H1 (cell line): ENCODE data around the gene TM9SF2. TPM values are rescaled to one million over a fixed set of nuclear protein-coding genes. Genes with fewer than 3 reads are reported as not detected.

ENCODE experiments used
- CTCF ChIA-PET: fragments of 300-600 bp; sonication (Branson Sonifier 250); formaldehyde crosslinking; loops from one replicate; lab custom pipeline; 2021; ENCODE audit not compliant: partially characterized antibody; lab: Charles Lee
- POLR2A ChIA-PET: fragments of 300-600 bp; sonication (Branson Sonifier 250); formaldehyde crosslinking; loops from one replicate; lab custom pipeline; 2021; ENCODE audit warnings: inconsistent platforms; ENCODE audit not compliant: partially characterized antibody; lab: Charles Lee
- DNase-seq, 2 experiments: peaks; one replicate each; pipeline versions ENCODE4 v3.0.0 to v3.0.0-alpha.2; 2010 to 2022; ENCODE audit warnings: low spot score in 2 of 2, low read depth in 1 of 2, mixed read lengths in 1 of 2
- FAIRE-seq: peaks from 2 replicates; lab custom pipeline; 2011; peaks lifted over from hg19 to GRCh38; lab: Jason Lieb, UNC
- H2AFZ ChIP-seq: 2 replicates; pipeline ENCODE4 v1.8.1; 2012; ENCODE audit warnings: low read length, inconsistent platforms
- H2AK5ac ChIP-seq: 2 replicates; pipeline ENCODE4 v1.6.1; 2013; ENCODE audit warnings: low read depth, low read length
- H2BK120ac ChIP-seq: replicated peaks from 2 replicates; pipeline ENCODE3; 2013; ENCODE audit warnings: low read depth, low read length, inconsistent platforms
- H2BK12ac ChIP-seq: 2 replicates; pipeline ENCODE4 v1.6.1; 2013; ENCODE audit warnings: low read depth, low read length
- H2BK15ac ChIP-seq: 2 replicates; pipeline ENCODE4 v1.6.1; 2013; ENCODE audit warnings: low read length
- H2BK20ac ChIP-seq: 2 replicates; pipeline ENCODE4 v1.6.1; 2013; ENCODE audit warnings: low read length
- H2BK5ac ChIP-seq: 2 replicates; pipeline ENCODE4 v1.6.1; 2013; ENCODE audit warnings: low read depth, low read length
- H3K14ac ChIP-seq: 2 replicates; pipeline ENCODE4 v1.6.1; 2013; ENCODE audit warnings: inconsistent platforms; ENCODE audit not compliant: insufficient read length
- H3K18ac ChIP-seq: 2 replicates; pipeline ENCODE4 v1.6.1; 2013; ENCODE audit warnings: low read length; ENCODE audit errors: extremely low read depth
- H3K23ac ChIP-seq: 2 replicates; pipeline ENCODE4 v1.6.1; 2013; ENCODE audit warnings: inconsistent platforms; ENCODE audit not compliant: insufficient read length
- H3K23me2 ChIP-seq: 2 replicates; pipeline ENCODE4 v1.6.1; 2013; ENCODE audit warnings: low read depth, low read length
- H3K27ac ChIP-seq: 2 replicates; pipeline ENCODE4 v1.6.1; 2011; ENCODE audit warnings: low read depth, low read length, inconsistent platforms
- H3K27me3 ChIP-seq, 4 experiments: replicated peaks in 1 of 4; 1 replicate in 1 of 4; 2 replicates in 3 of 4; pipeline versions ENCODE4 v1.6.1 to v1.8.1; 2011 to 2013; ENCODE audit warnings: low read length in 3 of 4, mild to moderate bottlenecking in 3 of 4, inconsistent platforms in 2 of 4, mixed read lengths in 2 of 4, moderate library complexity in 1 of 4; ENCODE audit not compliant: control insufficient read depth in 3 of 4, insufficient read depth in 3 of 4; ENCODE audit errors: extremely low read depth in 1 of 4
- H3K36me3 ChIP-seq, 4 experiments: 2 replicates each; pipeline versions ENCODE4 v1.6.1 to v1.8.1; 2011 to 2013; ENCODE audit warnings: mild to moderate bottlenecking in 4 of 4, low read length in 3 of 4, moderate library complexity in 2 of 4, control low read depth in 1 of 4, inconsistent platforms in 1 of 4; ENCODE audit not compliant: insufficient read depth in 4 of 4, control insufficient read depth in 2 of 4
- H3K4ac ChIP-seq: replicated peaks from 2 replicates; pipeline ENCODE3; 2013; ENCODE audit warnings: low read length, low read depth, mixed read lengths, inconsistent platforms; ENCODE audit not compliant: insufficient read length
- H3K4me1 ChIP-seq, 4 experiments: replicated peaks in 1 of 4; 1 replicate in 1 of 4; 2 replicates in 3 of 4; pipeline versions ENCODE4 v1.6.1 to v1.8.1; 2011 to 2013; ENCODE audit warnings: low read length in 3 of 4, inconsistent platforms in 2 of 4, mixed read lengths in 1 of 4; ENCODE audit not compliant: insufficient read depth in 4 of 4, control insufficient read depth in 3 of 4
- H3K4me2 ChIP-seq, 2 experiments: 2 replicates each; pipeline versions ENCODE4 v1.6.1 to v1.8.1; 2011 to 2013; ENCODE audit warnings: low read depth in 2 of 2, low read length in 2 of 2, control low read depth in 1 of 2, inconsistent platforms in 1 of 2, mild to moderate bottlenecking in 1 of 2; ENCODE audit not compliant: insufficient read depth in 1 of 2
- H3K4me3 ChIP-seq, 4 experiments: fragments of 200-600, 300-600 bp in 1 of 4; sonication (generic), shearing (Covaris generic), sonication (Bioruptor Twin) in 1 of 4; 2 replicates each; pipeline versions ENCODE4 v1.5.1 to v1.8.1; 2011 to 2016; ENCODE audit warnings: low read length in 4 of 4, low read depth in 3 of 4, control low read depth in 2 of 4, inconsistent platforms in 2 of 4, mild to moderate bottlenecking in 2 of 4, mixed read lengths in 1 of 4, moderate library complexity in 1 of 4; ENCODE audit not compliant: insufficient read depth in 2 of 4; ENCODE audit errors: extremely low read depth in 1 of 4
- H3K56ac ChIP-seq: replicated peaks from 2 replicates; pipeline ENCODE3; 2013; ENCODE audit warnings: low read depth, mild to moderate bottlenecking, mixed read lengths, low read length, inconsistent platforms; ENCODE audit not compliant: insufficient read length
- H3K79me1 ChIP-seq: 2 replicates; pipeline ENCODE4 v1.6.1; 2013; ENCODE audit warnings: low read depth, low read length, control low read depth
- H3K79me2 ChIP-seq, 2 experiments: 2 replicates each; pipeline versions ENCODE4 v1.6.1 to v1.8.1; 2012 to 2013; ENCODE audit warnings: low read length in 2 of 2, mild to moderate bottlenecking in 2 of 2, inconsistent platforms in 1 of 2; ENCODE audit not compliant: insufficient read depth in 2 of 2, control insufficient read depth in 1 of 2
- H3K9ac ChIP-seq, 4 experiments: replicated peaks in 1 of 4; 1 replicate in 1 of 4; 2 replicates in 3 of 4; pipeline versions ENCODE4 v1.6.1 to v1.8.1; 2011 to 2013; ENCODE audit warnings: low read depth in 3 of 4, low read length in 3 of 4, control low read depth in 2 of 4, mild to moderate bottlenecking in 2 of 4, moderate library complexity in 2 of 4, inconsistent platforms in 1 of 4; ENCODE audit errors: extremely low read depth in 1 of 4
- H3K9me3 ChIP-seq, 2 experiments: 2 replicates each; pipeline versions ENCODE4 v1.6.1 to v1.8.1; 2012 to 2013; ENCODE audit warnings: mild to moderate bottlenecking in 2 of 2, moderate library complexity in 2 of 2, control low read depth in 1 of 2, inconsistent platforms in 1 of 2, low read depth in 1 of 2, low read length in 1 of 2, mixed read lengths in 1 of 2; ENCODE audit not compliant: insufficient read depth in 2 of 2
- H4K20me1 ChIP-seq, 2 experiments: replicated peaks in 1 of 2; 2 replicates each; pipeline versions ENCODE3 to v1.8.1; 2011 to 2013; ENCODE audit warnings: inconsistent platforms in 2 of 2, low read length in 2 of 2, mild to moderate bottlenecking in 1 of 2; ENCODE audit not compliant: insufficient read depth in 2 of 2, control insufficient read depth in 1 of 2
- H4K5ac ChIP-seq: 2 replicates; pipeline ENCODE4 v1.6.1; 2013; ENCODE audit warnings: low read length, low read depth, mixed read lengths, inconsistent platforms; ENCODE audit not compliant: insufficient read length
- H4K8ac ChIP-seq: 2 replicates; pipeline ENCODE4 v1.8.0; 2013; ENCODE audit warnings: mild to moderate bottlenecking, moderate library complexity, low read length, inconsistent platforms; ENCODE audit not compliant: insufficient read depth; ENCODE audit errors: extremely low read depth
- H4K91ac ChIP-seq: replicated peaks from 2 replicates; pipeline ENCODE3; 2013; ENCODE audit warnings: low read length, mixed read lengths, inconsistent platforms; ENCODE audit not compliant: insufficient read length
- KDM1A ChIP-seq: fragments of 200-600, 300-600 bp; sonication (generic); IDR thresholded peaks from 2 replicates; pipeline ENCODE4 v1.7.1; 2016; ENCODE audit warnings: mild to moderate bottlenecking, low read length, borderline replicate concordance
- ZNF274 ChIP-seq: IDR thresholded peaks from 2 replicates; pipeline ENCODE4 v1.7.0; 2012; ENCODE audit warnings: low read length, borderline replicate concordance; ENCODE audit errors: extremely low read depth
- WGBS, 2 experiments: shearing (Covaris generic) in 1 of 2; methylation state at CpG; one replicate each; pipeline versions ENCODE4 v1.1.6 to v1.1.7; 2013 to 2015; ENCODE audit warnings: low lambda C conversion rate in 2 of 2, mixed read lengths in 2 of 2, inconsistent platforms in 1 of 2, low coverage in 1 of 2, missing lambda C conversion rate in 1 of 2; ENCODE audit not compliant: insufficient replicate concordance in 2 of 2, insufficient coverage in 1 of 2, insufficient read length in 1 of 2; ENCODE audit errors: extremely low coverage in 1 of 2, missing lambda C conversion rate in 1 of 2; 5-methylcytosine and 5-hydroxymethylcytosine counted together
- polyA plus RNA-seq, 7 experiments: library from polyadenylated mRNA; depleted of rRNA in 3 of 7; stranded (reverse) in 5 of 7; unstranded in 2 of 7; fragments of >200 nt in 5 of 7; fragments of 200-250 nt in 2 of 7; gene quantifications; 1 replicate in 5 of 7; 2 replicates in 1 of 7; 4 replicates in 1 of 7; pipeline versions ENCODE4 v1.2.1 to v1.2.3, GENCODE V29; 2011 to 2013; ENCODE audit warnings: missing spikeins in 2 of 7, mixed read lengths in 2 of 7
- total RNA-seq: library from RNA; stranded (reverse); fragmentation: NEBNext Ultra II Directional; extraction: Animal tissue kit (Norgen Biotek cat#: 25700); gene quantifications from 2 replicates; pipeline ENCODE4 v1.2.1, GENCODE V29; 2021
- TF ChIP-seq, protein P1 (sequence below): IDR thresholded peaks from 2 replicates; pipeline ENCODE4 v1.6.1; 2012; ENCODE audit warnings: inconsistent platforms

The TM9SF2 gene
- total and polyA plus RNA-seq, 2 of the 8 experiments (the other 6 are each of a cell fraction or from before 2014, with no cell fraction given), result 68.0 to 101 TPM

DNA sequence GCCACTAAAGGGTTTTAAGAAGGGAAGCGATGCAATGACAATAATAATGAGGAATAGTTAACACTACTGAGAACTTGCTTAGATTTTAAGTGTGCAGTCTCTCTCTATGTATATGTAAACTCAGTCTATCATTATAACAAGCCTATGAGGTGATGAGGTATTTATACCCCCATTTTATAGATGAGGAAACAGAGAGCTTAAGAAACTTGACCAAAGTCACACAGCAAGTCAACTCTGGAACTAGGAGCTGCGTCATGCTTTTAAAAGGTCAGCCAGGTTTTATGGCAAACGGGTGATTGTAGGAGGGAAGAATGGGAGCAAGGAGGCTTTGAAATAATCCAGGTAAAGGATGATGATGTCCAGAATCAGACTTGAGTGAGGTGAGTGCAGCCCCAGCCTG lies 103.4 kb downstream of the TM9SF2 start:
- H3K79me1 ChIP-seq, result no peaks in the 10 kb centered on the region
- no peak overlapping the region for H2BK15ac ChIP-seq
- H2BK120ac ChIP-seq, result no peak overlapping the region
- H3K4me3 ChIP-seq, result no peak overlapping the region
- ChIA-PET POLR2A (interaction anchor here (0.7 kb wide), 1 partner anchor 191 kb away, joined by 3 read pairs; no protein-coding TSS in a partner anchor), CTCF (interaction anchor here (0.5 to 1.3 kb wide), 2 partner anchors 13 to 1267 kb away, joined by 3 to 6 read pairs; no protein-coding TSS in a partner anchor)
- no peak overlapping the region for H3K23ac ChIP-seq
- DNase-seq, result no peak
- no peak overlapping the region for H3K18ac ChIP-seq
- no peak overlapping the region; the same call in 1 of the 2 replicates for H2AK5ac ChIP-seq
- H3K9ac ChIP-seq, result no peak overlapping the region
- no peak overlapping the region for H4K91ac ChIP-seq
- 89% methylated on average over 3 of the region's 3 CpGs; no CpG with 5 or more reads in 1 of the 2 experiments for whole genome bisulfite sequencing, 2 experiments
- no peak overlapping the region for H3K56ac ChIP-seq
- TF ChIP-seq KDM1A (0 out of 2 replicates have a peak, but pooled peaks have one; percentile 53), ZNF274 (no peak)
- TF ChIP-seq, protein P1, sequence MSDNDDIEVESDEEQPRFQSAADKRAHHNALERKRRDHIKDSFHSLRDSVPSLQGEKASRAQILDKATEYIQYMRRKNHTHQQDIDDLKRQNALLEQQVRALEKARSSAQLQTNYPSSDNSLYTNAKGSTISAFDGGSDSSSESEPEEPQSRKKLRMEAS, result no peak
- FAIRE-seq, result no peak
- H2BK5ac ChIP-seq, result no peak overlapping the region
- H3K27me3 ChIP-seq, result no peaks in the 10 kb centered on the region
- no peak overlapping the region for H3K4ac ChIP-seq
- no peak overlapping the region for H3K14ac ChIP-seq
- H3K23me2 ChIP-seq, result peaks cover 5% of the 10 kb centered on the region
- H3K4me1 ChIP-seq, result peaks cover 6 to 17% (median 10%) of the 10 kb centered on the region in 4 experiments; a peak in 6 of 7 replicates
- no peaks in the 10 kb centered on the region for H3K79me2 ChIP-seq
- no peak overlapping the region for H4K8ac ChIP-seq
- H3K27ac ChIP-seq, result no peak overlapping the region
- no peak overlapping the region for H2BK12ac ChIP-seq
- H3K4me2 ChIP-seq, result no peak overlapping the region
- H4K5ac ChIP-seq, result no peak overlapping the region
- no peak overlapping the region for H2AFZ ChIP-seq
- H4K20me1 ChIP-seq, result no peaks in the 10 kb centered on the region
- H3K9me3 ChIP-seq, result no peaks in the 10 kb centered on the region
- H2BK20ac ChIP-seq, result no peak overlapping the region
- no peaks in the 10 kb centered on the region for H3K36me3 ChIP-seq
